Activated CD4-positive, alpha-beta T cell treated with anti-CD3 and anti-CD28 coated beads, Interleukin-2, Interleukin-6, amounts not matched to agents 100 ng/mL and 50 ng/mL, durations not matched to agents 16 hours and 8 hours (primary cell): ENCODE results near the gene ATG3.
"Not testable (repeated sequence)": the region's sequence is repeated elsewhere in the genome, so short reads cannot be mapped to it uniquely, and the experiment has no call there.

ENCODE experiments used
- DNase-seq: peaks from one replicate; pipeline ENCODE4 v3.0.0-alpha.2; 2020

ATG3 gene

GRCh38 chr3:112561734-112562529, at the start of gene ATG3, which contains the start of gene SLC35A5:
Gene ATG3, minus strand, starts transcription at chr3:112561962. Its CDS starts 434 bp downstream, at chr3:112561528.
Gene SLC35A5, plus strand, starts transcription at chr3:112562045. Its CDS starts 1,359 bp downstream, at chr3:112563404.
- peak; percentile 99 for DNase-seq

GRCh38 chr3:112610121-112610520, 48.4 kb upstream of the ATG3 start:
- no peak for DNase-seq

GRCh38 chr3:112607863-112608262, 46.1 kb upstream of the ATG3 start:
- no peak for DNase-seq

GRCh38 chr3:112606098-112606497, 44.3 kb upstream of the ATG3 start:
- no peak for DNase-seq

- peak; percentile 32 for DNase-seq
Observed at GRCh38 chr3:112605285-112605684, 43.5 kb upstream of the ATG3 start.

- no peak for DNase-seq
Observed at GRCh38 chr3:112604536-112604935, 42.8 kb upstream of the ATG3 start.

- DNase-seq: peak; percentile 60
Observed at GRCh38 chr3:112602217-112602838, 40.6 kb upstream of the ATG3 start.

GRCh38 chr3:112598731-112599130, 37.0 kb upstream of the ATG3 start:
- no peak for DNase-seq

- no peak for DNase-seq
Observed at GRCh38 chr3:112597945-112598344, 36.2 kb upstream of the ATG3 start.

- DNase-seq: no peak
Observed at GRCh38 chr3:112594856-112595255, 33.1 kb upstream of the ATG3 start.

GRCh38 chr3:112593258-112593657, 31.5 kb upstream of the ATG3 start:
- no peak for DNase-seq

- no peak for DNase-seq
Observed at GRCh38 chr3:112587336-112587735, 25.6 kb upstream of the ATG3 start.

GRCh38 chr3:112585782-112586181, 24.0 kb upstream of the ATG3 start:
- no peak for DNase-seq

GRCh38 chr3:112583105-112583504, 21.3 kb upstream of the ATG3 start:
- DNase-seq: no peak

- peak; percentile 58 for DNase-seq
Observed at GRCh38 chr3:112582244-112582874, 20.6 kb upstream of the ATG3 start.

- no peak for DNase-seq
Observed at GRCh38 chr3:112579697-112580096, 17.9 kb upstream of the ATG3 start.

GRCh38 chr3:112579232-112579631, 17.5 kb upstream of the ATG3 start:
- no peak for DNase-seq

- DNase-seq: no peak
Observed at GRCh38 chr3:112572701-112573100, 10.9 kb upstream of the ATG3 start.

- DNase-seq: no peak
Observed at GRCh38 chr3:112569265-112569664, 7.5 kb upstream of the ATG3 start.

- no peak for DNase-seq
Observed at GRCh38 chr3:112568642-112569041, 6.9 kb upstream of the ATG3 start.

GRCh38 chr3:112564940-112565305, 3.2 kb upstream of the ATG3 start:
- DNase-seq: no peak

GRCh38 chr3:112564247-112564939, 2.6 kb upstream of the ATG3 start:
- not testable (repeated sequence) for DNase-seq

GRCh38 chr3:112561484-112561733, 353 bp downstream of the ATG3 start:
- no peak for DNase-seq
